Left kidney (tissue), 2 donors: ENCODE results near the gene PLEKHH2. TPM values are rescaled to one million over a fixed set of nuclear protein-coding genes. Genes with fewer than 3 reads are reported as not detected.

ENCODE experiments used
- DNase-seq: peaks from one replicate; pipeline ENCODE4 v3.0.0-alpha.2; 2013
- polyA plus RNA-seq: library from polyadenylated mRNA; unstranded; fragments of 120-200 nt; gene quantifications from one replicate; pipeline ENCODE4 v1.2.1, GENCODE V29; 2013; ENCODE audit not compliant: insufficient read length

The PLEKHH2 gene
- polyA plus RNA-seq, 1 donor = 66.9 TPM

GRCh38 chr2:43759195-43759594, 122.1 kb downstream of the PLEKHH2 start:
- DNase-seq = no peak

GRCh38 chr2:43762286-43762685, 125.2 kb downstream of the PLEKHH2 start:
- DNase-seq = no peak

- DNase-seq = no peak
Measured at GRCh38 chr2:43763091-43763490, 126.0 kb downstream of the PLEKHH2 start.

- DNase-seq = no peak
Measured at GRCh38 chr2:43764086-43764705, 127.1 kb downstream of the PLEKHH2 start.

- DNase-seq = no peak
Measured at GRCh38 chr2:43766006-43766405, 128.9 kb downstream of the PLEKHH2 start.

GRCh38 chr2:43773876-43774613, 137.0 kb downstream of the PLEKHH2 start, which contains the start of gene DYNC2LI1:
DYNC2LI1 (plus strand) TSS chr2:43774039; CDS start chr2:43774139, 100 bp downstream.
- DNase-seq = peak; percentile 91

GRCh38 chr2:43774617-43775016, 137.6 kb downstream of the PLEKHH2 start:
- no peak for DNase-seq

- no peak for DNase-seq
Measured at GRCh38 chr2:43776324-43776723, 139.3 kb downstream of the PLEKHH2 start.

- no peak for DNase-seq
Measured at GRCh38 chr2:43777306-43777926, 140.4 kb downstream of the PLEKHH2 start.

GRCh38 chr2:43778233-43778632, 141.2 kb downstream of the PLEKHH2 start:
- no peak for DNase-seq

GRCh38 chr2:43787895-43788294, 150.8 kb downstream of the PLEKHH2 start:
- no peak for DNase-seq

GRCh38 chr2:43788646-43789045, 151.6 kb downstream of the PLEKHH2 start:
- DNase-seq = no peak

- peak; percentile 22 for DNase-seq
Measured at GRCh38 chr2:43790147-43790546, 153.1 kb downstream of the PLEKHH2 start.

- DNase-seq = no peak
Measured at GRCh38 chr2:43791035-43791765, 154.1 kb downstream of the PLEKHH2 start.

- peak; percentile 40 for DNase-seq
Measured at GRCh38 chr2:43792653-43793052, 155.6 kb downstream of the PLEKHH2 start.

GRCh38 chr2:43794956-43795355, 157.9 kb downstream of the PLEKHH2 start:
- DNase-seq = no peak

GRCh38 chr2:43796206-43796605, 159.1 kb downstream of the PLEKHH2 start:
- no peak for DNase-seq

GRCh38 chr2:43798300-43798699, 161.2 kb downstream of the PLEKHH2 start:
- no peak for DNase-seq

GRCh38 chr2:43800894-43801293, 163.8 kb downstream of the PLEKHH2 start:
- DNase-seq = no peak

GRCh38 chr2:43802135-43802534, 165.1 kb downstream of the PLEKHH2 start:
- no peak for DNase-seq

GRCh38 chr2:43803113-43803512, 166.1 kb downstream of the PLEKHH2 start:
- no peak for DNase-seq

GRCh38 chr2:43806719-43807031, 169.6 kb downstream of the PLEKHH2 start:
- no peak for DNase-seq

GRCh38 chr2:43810452-43810851, 173.4 kb downstream of the PLEKHH2 start:
- no peak for DNase-seq
